ENCODE measurements around the gene RCAN2. TPM values are rescaled to one million over a fixed set of nuclear protein-coding genes. Genes with fewer than 3 reads are reported as not detected.

Gene RCAN2
- total RNA-seq, 6 donors from 2014 or later: 4.8 to 14.6 (median 9.1) TPM

- Histone ChIP-seq H3K4me1 (no peaks in the 10 kb centered on the region), H3K27me3 (no peaks in the 10 kb centered on the region), H3K9me3 (no peaks in the 10 kb centered on the region), H3K27ac (no peak overlapping the region), H3K36me3 (no peaks in the 10 kb centered on the region), H3K4me3 (no peak overlapping the region)
- ATAC-seq (ENCODE audit: low FRiP score in 2 of 2) (no peak), DNase-seq (no peak)
- TF ChIP-seq POLR2A (IDR thresholded peaks at IDR 0.05): no peak
- TF ChIP-seq EP300 (IDR thresholded peaks at IDR 0.05): no peak
- no peak for TF ChIP-seq CTCF (IDR thresholded peaks at IDR 0.05)
- no peak for TF ChIP-seq POLR2AphosphoS5 (IDR thresholded peaks at IDR 0.05)
- 85 to 96% methylated on average over 2 of the region's 2 CpGs for WGBS, 2 donors
These were observed 199.4 kb downstream of the RCAN2 start for GRCh38 chr6:46291880-46292279.

- Histone ChIP-seq H3K9me3 (no peaks in the 10 kb centered on the region), H3K27ac (no peak overlapping the region), H3K4me1 (no peaks in the 10 kb centered on the region), H3K27me3 (no peaks in the 10 kb centered on the region), H3K4me3 (no peak overlapping the region), H3K36me3 (no peaks in the 10 kb centered on the region)
- WGBS, 2 donors: 26 to 42% methylated on average over 2 of the region's 2 CpGs
- no peak for TF ChIP-seq EP300 (IDR thresholded peaks at IDR 0.05)
- TF ChIP-seq POLR2AphosphoS5 (IDR thresholded peaks at IDR 0.05): no peak
- no peak for TF ChIP-seq POLR2A (IDR thresholded peaks at IDR 0.05)
- TF ChIP-seq CTCF (IDR thresholded peaks at IDR 0.05): no peak
- ATAC-seq (ENCODE audit: low FRiP score in 2 of 2) (no peak), DNase-seq (no peak)
These were observed 200.0 kb downstream of the RCAN2 start for GRCh38 chr6:46291275-46291633.

GRCh38 chr6:46290421-46291274 lies 200.6 kb downstream of the RCAN2 start:
- WGBS, 2 donors: 59 to 61% methylated on average over 4 of the region's 4 CpGs
- ATAC-seq (ENCODE audit: low FRiP score in 2 of 2) (no peak), DNase-seq (no peak)
- Histone ChIP-seq H3K27ac (no peak overlapping the region), H3K4me1 (no peaks in the 10 kb centered on the region), H3K27me3 (no peaks in the 10 kb centered on the region), H3K36me3 (no peaks in the 10 kb centered on the region), H3K4me3 (no peak overlapping the region), H3K9me3 (no peaks in the 10 kb centered on the region)
- TF ChIP-seq EP300 (IDR thresholded peaks at IDR 0.05) (no peak), POLR2AphosphoS5 (IDR thresholded peaks at IDR 0.05) (no peak), POLR2A (IDR thresholded peaks at IDR 0.05) (no peak), CTCF (IDR thresholded peaks at IDR 0.05) (no peak)

- no peaks in the 10 kb centered on the region for H3K9me3 ChIP-seq
- ATAC-seq (ENCODE audit: low FRiP score in 2 of 2): no peak
- DNase-seq: no peak
- H3K4me1 ChIP-seq: no peaks in the 10 kb centered on the region
- H3K36me3 ChIP-seq: no peaks in the 10 kb centered on the region
- H3K27me3 ChIP-seq: no peaks in the 10 kb centered on the region
- H3K27ac ChIP-seq: no peak overlapping the region
- 73 to 85% methylated on average over 2 of the region's 2 CpGs for WGBS, 2 donors
- TF ChIP-seq POLR2AphosphoS5 (IDR thresholded peaks at IDR 0.05) (no peak), CTCF (IDR thresholded peaks at IDR 0.05) (no peak), EP300 (IDR thresholded peaks at IDR 0.05) (no peak), POLR2A (IDR thresholded peaks at IDR 0.05) (no peak)
- no peak overlapping the region for H3K4me3 ChIP-seq
These were observed 201.4 kb downstream of the RCAN2 start for GRCh38 chr6:46289898-46290297.

- Histone ChIP-seq H3K4me3 (no peak overlapping the region), H3K4me1 (no peaks in the 10 kb centered on the region), H3K27me3 (no peaks in the 10 kb centered on the region), H3K27ac (no peak overlapping the region), H3K36me3 (no peaks in the 10 kb centered on the region), H3K9me3 (no peaks in the 10 kb centered on the region)
- no peak for ATAC-seq (ENCODE audit: low FRiP score in 2 of 2)
- no peak for TF ChIP-seq POLR2A (IDR thresholded peaks at IDR 0.05)
- TF ChIP-seq EP300 (IDR thresholded peaks at IDR 0.05): no peak
- TF ChIP-seq CTCF (IDR thresholded peaks at IDR 0.05): no peak
- TF ChIP-seq POLR2AphosphoS5 (IDR thresholded peaks at IDR 0.05): no peak
- WGBS, 2 donors: 43 to 54% methylated on average over 3 of the region's 3 CpGs
- no peak for DNase-seq
These were observed 202.4 kb downstream of the RCAN2 start for GRCh38 chr6:46288835-46289234.

Measured in upper lobe of left lung (tissue), 6 donors.